Measurements from ENCODE around the gene CROCC.

DNA sequence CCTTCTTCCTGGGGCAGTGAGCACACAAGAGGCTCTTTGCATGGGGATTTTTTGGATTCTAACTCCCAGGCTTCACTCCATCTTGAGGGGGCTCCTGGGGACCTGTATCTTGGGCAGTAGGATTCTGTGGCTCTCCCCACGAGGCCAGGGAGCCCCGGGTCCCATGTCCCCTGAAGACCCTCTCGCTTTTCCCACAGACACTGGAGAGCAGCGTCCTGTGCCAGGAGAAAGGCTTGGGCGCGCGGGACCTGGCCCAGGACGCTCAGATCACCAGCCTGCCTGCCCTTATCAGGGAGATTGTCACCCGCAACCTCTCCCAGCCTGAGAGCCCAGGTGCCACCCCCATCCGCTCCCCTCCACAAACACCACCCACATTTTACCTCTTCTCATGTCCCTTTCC, 735 bp downstream of the CROCC start:
- TF ChIP-seq, protein P1, sequence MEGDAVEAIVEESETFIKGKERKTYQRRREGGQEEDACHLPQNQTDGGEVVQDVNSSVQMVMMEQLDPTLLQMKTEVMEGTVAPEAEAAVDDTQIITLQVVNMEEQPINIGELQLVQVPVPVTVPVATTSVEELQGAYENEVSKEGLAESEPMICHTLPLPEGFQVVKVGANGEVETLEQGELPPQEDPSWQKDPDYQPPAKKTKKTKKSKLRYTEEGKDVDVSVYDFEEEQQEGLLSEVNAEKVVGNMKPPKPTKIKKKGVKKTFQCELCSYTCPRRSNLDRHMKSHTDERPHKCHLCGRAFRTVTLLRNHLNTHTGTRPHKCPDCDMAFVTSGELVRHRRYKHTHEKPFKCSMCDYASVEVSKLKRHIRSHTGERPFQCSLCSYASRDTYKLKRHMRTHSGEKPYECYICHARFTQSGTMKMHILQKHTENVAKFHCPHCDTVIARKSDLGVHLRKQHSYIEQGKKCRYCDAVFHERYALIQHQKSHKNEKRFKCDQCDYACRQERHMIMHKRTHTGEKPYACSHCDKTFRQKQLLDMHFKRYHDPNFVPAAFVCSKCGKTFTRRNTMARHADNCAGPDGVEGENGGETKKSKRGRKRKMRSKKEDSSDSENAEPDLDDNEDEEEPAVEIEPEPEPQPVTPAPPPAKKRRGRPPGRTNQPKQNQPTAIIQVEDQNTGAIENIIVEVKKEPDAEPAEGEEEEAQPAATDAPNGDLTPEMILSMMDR (IDR thresholded peaks at IDR 0.05), result no peak
- no peak for TF ChIP-seq POLR2A (IDR thresholded peaks at IDR 0.05)

Measured in lower leg skin (tissue), 3 donors.